Caco-2 (cell line): ENCODE data around the gene TIMM50. TPM values are rescaled to one million over a fixed set of nuclear protein-coding genes. Genes with fewer than 3 reads are reported as not detected.

Experiments
- BruUV-seq: library from RNA; stranded (reverse); fragments of 400-500 nt; replicated peaks from 2 replicates; lab custom pipeline; 2021; lab: Mats Ljungman, UMichigan
- CTCF ChIA-PET: fragments of 300-600 bp; sonication (Branson Sonifier 250); formaldehyde crosslinking; loops from one replicate; lab custom pipeline; 2022; ENCODE audit warnings: antibody characterized with exemption; lab: Charles Lee
- POLR2A ChIA-PET: fragments of 300-600 bp; sonication (Branson Sonifier 250); formaldehyde crosslinking; loops from one replicate; lab custom pipeline; 2022; ENCODE audit warnings: antibody characterized with exemption; lab: Charles Lee
- DNase-seq, 2 experiments: peaks; one replicate each; pipeline versions ENCODE4 v3.0.0 to v3.0.0-alpha.2; 2020 to 2022
- H3K27me3 ChIP-seq: replicated peaks from 2 replicates; pipeline ENCODE4 v1.6.0; 2011; ENCODE audit warnings: low read length; ENCODE audit not compliant: control insufficient read depth, insufficient read depth
- H3K36me3 ChIP-seq: 2 replicates; pipeline ENCODE4 v1.5.1; 2011; ENCODE audit warnings: low read length; ENCODE audit not compliant: control insufficient read depth, insufficient read depth
- H3K4me1 ChIP-seq: fragments of 250-450 bp; sonication (Bioruptor Pico); 2 replicates; pipeline ENCODE4 v1.5.1; 2020; ENCODE audit warnings: mild to moderate bottlenecking
- H3K4me3 ChIP-seq: 2 replicates; pipeline ENCODE4 v1.5.1; 2011; ENCODE audit warnings: low read depth, mild to moderate bottlenecking, control low read depth, low read length
- H3K9me3 ChIP-seq: fragments of 250-450 bp; sonication (Bioruptor Pico); 2 replicates; pipeline ENCODE4 v1.5.1; 2020; ENCODE audit warnings: mild to moderate bottlenecking, moderate library complexity
- H3K27ac Mint-ChIP-seq: one replicate; pipeline ENCODE4 v1.8.0; 2022; ENCODE audit warnings: mixed read lengths; ENCODE audit not compliant: unreplicated experiment
- H3K27me3 Mint-ChIP-seq: one replicate; pipeline ENCODE4 v1.8.0; 2022; ENCODE audit warnings: mixed read lengths; ENCODE audit not compliant: insufficient read depth, unreplicated experiment
- H3K36me3 Mint-ChIP-seq: one replicate; pipeline ENCODE4 v1.8.0; 2022; ENCODE audit warnings: mild to moderate bottlenecking, mixed read lengths; ENCODE audit not compliant: insufficient read depth, unreplicated experiment
- H3K4me1 Mint-ChIP-seq: one replicate; pipeline ENCODE4 v1.8.0; 2022; ENCODE audit warnings: low read depth, mixed read lengths; ENCODE audit not compliant: unreplicated experiment
- H3K4me3 Mint-ChIP-seq: one replicate; pipeline ENCODE4 v1.8.0; 2022; ENCODE audit warnings: mild to moderate bottlenecking, moderate library complexity, mixed read lengths; ENCODE audit not compliant: unreplicated experiment
- H3K9me3 Mint-ChIP-seq: one replicate; pipeline ENCODE4 v1.8.0; 2022; ENCODE audit warnings: mixed read lengths; ENCODE audit not compliant: unreplicated experiment
- CTCF ChIP-seq, 2 experiments: fragments of 200-600 bp in 1 of 2; IDR thresholded peaks; 1 replicate in 1 of 2; 2 replicates in 1 of 2; pipeline versions ENCODE4 v1.5.1 to v1.8.0; 2011 to 2022; ENCODE audit warnings: antibody characterized with exemption in 1 of 2, control low read depth in 1 of 2, inconsistent platforms in 1 of 2, low read depth in 1 of 2, low read length in 1 of 2, mild to moderate bottlenecking in 1 of 2, moderate library complexity in 1 of 2; ENCODE audit not compliant: insufficient read depth in 1 of 2, severe bottlenecking in 1 of 2, unreplicated experiment in 1 of 2
- intact Hi-C: fragments of 100-400 bp; cut with micrococcal nuclease; formaldehyde crosslinking; loops from one replicate; pipeline ENCODE4 v1.10.0; 2022; ENCODE audit not compliant: unreplicated experiment
- total RNA-seq: library from RNA; stranded (reverse); gene quantifications from 2 replicates; pipeline ENCODE4 v1.2.3, GENCODE V29; 2022

The TIMM50 gene
- total RNA-seq, 1 experiment from 2014 or later: 152 TPM

DNA sequence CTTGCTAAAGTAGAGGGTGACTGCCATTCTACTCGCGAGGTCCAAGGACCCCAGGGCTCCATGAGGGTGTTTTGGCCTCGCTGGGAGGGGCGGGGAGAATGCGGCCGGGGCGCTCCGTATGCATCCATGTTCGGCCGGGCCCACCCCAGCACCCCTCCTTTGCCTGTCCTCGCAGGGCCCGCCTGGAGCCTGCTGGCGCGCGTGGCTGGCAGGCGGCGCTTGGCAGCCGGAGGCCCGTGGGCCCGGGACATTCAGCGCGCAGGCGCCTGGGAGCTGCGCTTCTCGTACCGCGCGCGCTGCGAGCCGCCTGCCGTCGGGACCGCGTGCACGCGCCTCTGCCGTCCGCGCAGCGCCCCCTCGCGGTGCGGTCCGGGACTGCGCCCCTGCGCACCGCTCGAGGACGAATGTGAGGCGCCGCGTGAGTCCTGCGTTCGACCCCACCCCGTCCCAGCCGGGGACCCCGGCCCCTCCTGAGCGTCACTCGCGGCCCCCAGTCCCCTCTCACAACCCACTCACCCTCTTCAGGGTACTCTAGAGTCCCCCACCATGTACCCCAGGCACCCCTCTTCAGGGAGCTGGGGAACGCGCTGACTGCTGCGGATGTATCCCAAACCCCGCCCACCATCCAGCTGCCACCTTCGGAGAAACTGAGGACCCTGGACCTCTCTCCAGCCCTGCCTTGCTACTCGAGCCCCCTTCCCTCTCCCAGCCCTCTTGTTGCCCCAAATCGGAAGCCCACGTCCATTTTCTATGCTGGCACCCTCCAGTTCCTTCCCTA lies 22.2 kb downstream of the TIMM50 start:
- Mint-ChIP-seq H3K4me1 (peaks cover 16% of the 10 kb centered on the region), H3K27ac (no peak overlapping the region), H3K9me3 (no peaks in the 10 kb centered on the region), H3K4me3 (peak overlapping the region; percentile 64), H3K36me3 (peaks cover 5% of the 10 kb centered on the region), H3K27me3 (peaks cover 31% of the 10 kb centered on the region)
- DNase-seq: peak; percentile 67 to 90
- Histone ChIP-seq H3K9me3 (no peaks in the 10 kb centered on the region), H3K4me1 (peaks cover 15% of the 10 kb centered on the region), H3K27me3 (peaks cover 1% of the 10 kb centered on the region), H3K4me3 (peak overlapping the region; percentile 29), H3K36me3 (no peaks in the 10 kb centered on the region)
- intact Hi-C loops: loop anchor here (2.0 kb wide), 1 partner anchor 58 kb away; the partner anchor contains the start of gene SUPT5H
- no TSS peak for BruUV-seq
- ChIA-PET CTCF (interaction anchor here (0.6 to 1.7 kb wide), 12 partner anchors 11 to 67 kb away, joined by 3 to 12 read pairs (median 6); partner anchors contain the start of genes EID2, EID2B and RPS16), POLR2A (interaction anchor here (0.6 to 0.9 kb wide), 3 partner anchors 62 to 71 kb away, joined by 3 to 5 read pairs (median 3); partner anchors contain the start of gene RPS16)
- TF ChIP-seq CTCF (IDR thresholded peaks at IDR 0.05; ENCODE audit: insufficient read depth in 1 of 2, low read depth in 1 of 2, low read length in 1 of 2, severe bottlenecking in 1 of 2, unreplicated experiment in 1 of 2): peak; percentile 79 to 99

GRCh38 chr19:39506598-39506943 lies 25.9 kb downstream of the TIMM50 start:
- TF ChIP-seq CTCF (IDR thresholded peaks at IDR 0.05; ENCODE audit: insufficient read depth in 1 of 2, low read depth in 1 of 2, low read length in 1 of 2, severe bottlenecking in 1 of 2, unreplicated experiment in 1 of 2): no peak
- Histone ChIP-seq H3K27me3 (no peaks in the 10 kb centered on the region), H3K4me1 (peaks cover 11% of the 10 kb centered on the region), H3K36me3 (no peaks in the 10 kb centered on the region), H3K9me3 (no peaks in the 10 kb centered on the region), H3K4me3 (peak overlapping the region; percentile 21; the same call in 1 of the 2 replicates)
- peaks cover 5% of the 10 kb centered on the region for H3K36me3 Mint-ChIP-seq
- DNase-seq: no peak
- H3K27me3 Mint-ChIP-seq: peaks cover 15% of the 10 kb centered on the region
- intact Hi-C loops: no loop called here
- ChIA-PET POLR2A (no interaction called here), CTCF (interaction anchor here (1.1 kb wide), 1 partner anchor 9 kb away, joined by 5 read pairs; no protein-coding TSS in a partner anchor)
- BruUV-seq: no TSS peak
- no peaks in the 10 kb centered on the region for H3K4me1 Mint-ChIP-seq
- H3K27ac Mint-ChIP-seq: no peak overlapping the region
- peak overlapping the region; percentile 70 for H3K4me3 Mint-ChIP-seq
- H3K9me3 Mint-ChIP-seq: no peaks in the 10 kb centered on the region

- Histone ChIP-seq H3K4me3 (peak overlapping the region; percentile 54), H3K4me1 (peaks cover 11% of the 10 kb centered on the region), H3K36me3 (no peaks in the 10 kb centered on the region), H3K9me3 (no peaks in the 10 kb centered on the region), H3K27me3 (no peaks in the 10 kb centered on the region)
- Mint-ChIP-seq H3K27me3 (peaks cover 15% of the 10 kb centered on the region), H3K4me3 (peak overlapping the region; percentile 70), H3K36me3 (peaks cover 5% of the 10 kb centered on the region), H3K4me1 (no peaks in the 10 kb centered on the region), H3K9me3 (no peaks in the 10 kb centered on the region), H3K27ac (no peak overlapping the region)
- CTCF ChIA-PET: interaction anchor here (1.1 to 1.8 kb wide), 2 partner anchors 9 to 10 kb away, joined by 5 to 11 read pairs; no protein-coding TSS in a partner anchor
- intact Hi-C loops: no loop called here
- peak; percentile 72 to 81 for DNase-seq
- no TSS peak for BruUV-seq
- no peak for TF ChIP-seq CTCF (IDR thresholded peaks at IDR 0.05; ENCODE audit: insufficient read depth in 1 of 2, low read depth in 1 of 2, low read length in 1 of 2, severe bottlenecking in 1 of 2, unreplicated experiment in 1 of 2)
- POLR2A ChIA-PET: no interaction called here
Measured at GRCh38 chr19:39506944-39507714, 26.5 kb downstream of the TIMM50 start.
